Vagina (tissue), 2 donors: Measurements from ENCODE around the gene THEM4. TPM values are rescaled to one million over a fixed set of nuclear protein-coding genes. Genes with fewer than 3 reads are reported as not detected.

Source experiments
- DNase-seq, 2 donors: peaks; one replicate each; pipeline ENCODE4 v3.0.0-alpha.2; 2017; ENCODE audit errors: extremely low spot score in 2 of 2
- H3K27ac ChIP-seq: fragments of 200-600 bp; sonication (generic); one replicate; pipeline ENCODE4 v1.5.1; 2019
- H3K27me3 ChIP-seq: fragments of 200-600 bp; sonication (generic); one replicate; pipeline ENCODE4 v1.5.1; 2019
- H3K36me3 ChIP-seq, 2 donors: fragments of 200-600 bp; sonication (generic); one replicate each; pipeline ENCODE4 v1.5.1; 2017 to 2019
- H3K4me1 ChIP-seq: fragments of 200-600 bp; sonication (generic); one replicate; pipeline ENCODE4 v1.5.1; 2019
- H3K4me3 ChIP-seq, 2 donors: fragments of 200-600 bp; sonication (generic); 1 replicate in 1 of 2; 2 replicates in 1 of 2; pipeline ENCODE4 v1.5.1; 2016 to 2019
- H3K9me3 ChIP-seq: fragments of 200-600 bp; sonication (generic); one replicate; pipeline ENCODE4 v1.5.1; 2019
- POLR2A ChIP-seq, 2 donors: fragments of 450-650 bp; IDR thresholded peaks; one replicate each; pipeline ENCODE4 v1.6.1; 2017; ENCODE audit warnings: antibody characterized with exemption in 2 of 2, mild to moderate bottlenecking in 2 of 2, moderate library complexity in 2 of 2
- POLR2AphosphoS5 ChIP-seq, 2 donors: sonication (generic); formaldehyde crosslinking; IDR thresholded peaks; one replicate each; pipeline ENCODE4 v1.9.0; 2017; ENCODE audit warnings: antibody characterized with exemption in 2 of 2, mild to moderate bottlenecking in 2 of 2, low read depth in 1 of 2; ENCODE audit not compliant: insufficient read depth in 1 of 2
- intact Hi-C: fragments of 100-400 bp; cut with DNase I; formaldehyde crosslinking; loops from one replicate; pipeline ENCODE4 v1.15.1; 2023
- total RNA-seq: library from RNA; depleted of rRNA; stranded (reverse); fragments of >200 nt; gene quantifications from one replicate; pipeline ENCODE4 v1.2.3, GENCODE V29; 2016
- TF ChIP-seq, protein P1 (sequence below), 3 experiments: fragments of 450-650 bp in 2 of 3; fragments of 200-600 bp in 1 of 3; sonication (generic) in 1 of 3; IDR thresholded peaks; one replicate each; pipeline ENCODE4 v1.5.1; 2017 to 2019; ENCODE audit warnings: antibody characterized with exemption in 3 of 3, mild to moderate bottlenecking in 2 of 3, moderate library complexity in 2 of 3

THEM4 gene
- total RNA-seq, 1 donor from 2014 or later = 26.8 TPM

- Histone ChIP-seq H3K4me1 (no peaks in the 10 kb centered on the region), H3K9me3 (no peaks in the 10 kb centered on the region), H3K36me3 (no peaks in the 10 kb centered on the region), H3K27ac (no peak overlapping the region), H3K27me3 (no peaks in the 10 kb centered on the region), H3K4me3 (no peak overlapping the region)
- TF ChIP-seq, protein P1, sequence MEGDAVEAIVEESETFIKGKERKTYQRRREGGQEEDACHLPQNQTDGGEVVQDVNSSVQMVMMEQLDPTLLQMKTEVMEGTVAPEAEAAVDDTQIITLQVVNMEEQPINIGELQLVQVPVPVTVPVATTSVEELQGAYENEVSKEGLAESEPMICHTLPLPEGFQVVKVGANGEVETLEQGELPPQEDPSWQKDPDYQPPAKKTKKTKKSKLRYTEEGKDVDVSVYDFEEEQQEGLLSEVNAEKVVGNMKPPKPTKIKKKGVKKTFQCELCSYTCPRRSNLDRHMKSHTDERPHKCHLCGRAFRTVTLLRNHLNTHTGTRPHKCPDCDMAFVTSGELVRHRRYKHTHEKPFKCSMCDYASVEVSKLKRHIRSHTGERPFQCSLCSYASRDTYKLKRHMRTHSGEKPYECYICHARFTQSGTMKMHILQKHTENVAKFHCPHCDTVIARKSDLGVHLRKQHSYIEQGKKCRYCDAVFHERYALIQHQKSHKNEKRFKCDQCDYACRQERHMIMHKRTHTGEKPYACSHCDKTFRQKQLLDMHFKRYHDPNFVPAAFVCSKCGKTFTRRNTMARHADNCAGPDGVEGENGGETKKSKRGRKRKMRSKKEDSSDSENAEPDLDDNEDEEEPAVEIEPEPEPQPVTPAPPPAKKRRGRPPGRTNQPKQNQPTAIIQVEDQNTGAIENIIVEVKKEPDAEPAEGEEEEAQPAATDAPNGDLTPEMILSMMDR (IDR thresholded peaks at IDR 0.05) = no peak
- TF ChIP-seq POLR2AphosphoS5 (IDR thresholded peaks at IDR 0.05; ENCODE audit: insufficient read depth in 1 of 2, low read depth in 1 of 2) (no peak), POLR2A (IDR thresholded peaks at IDR 0.05) (no peak)
- DNase-seq = no peak
- intact Hi-C loops = no loop called here
Observed at GRCh38 chr1:151918156-151918555, 8.8 kb upstream of the THEM4 start.

DNA sequence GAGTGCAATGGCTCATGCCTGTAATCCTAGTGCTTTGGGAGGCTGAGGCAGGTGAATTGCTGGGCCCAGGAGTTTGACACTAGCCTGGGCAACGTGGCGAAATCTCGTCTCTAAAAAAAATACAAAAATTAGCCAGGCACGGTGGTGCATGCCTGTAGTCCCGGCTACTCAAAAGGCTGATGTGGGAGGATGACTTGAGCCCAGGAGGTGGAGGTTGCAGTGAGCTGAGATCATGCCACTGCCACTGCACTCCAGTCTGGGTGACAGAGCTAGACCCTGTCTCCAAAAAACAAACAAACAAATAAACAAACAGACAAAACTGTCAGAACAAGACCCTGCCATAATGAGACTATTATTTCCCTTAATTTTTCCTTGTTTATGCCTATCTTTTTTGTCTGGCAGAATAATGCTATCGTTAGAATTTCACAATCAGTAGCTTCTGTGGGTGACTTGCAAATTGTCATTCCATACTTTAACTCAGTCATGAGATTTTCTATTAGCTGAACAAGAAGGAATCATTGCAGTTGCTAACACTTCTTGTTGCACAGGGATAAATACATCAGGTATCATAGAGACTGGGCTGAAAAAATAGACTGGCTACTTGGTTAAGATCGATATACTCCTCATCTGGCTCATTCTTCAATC, 7.5 kb upstream of the THEM4 start:
- no peaks in the 10 kb centered on the region for H3K9me3 ChIP-seq
- TF ChIP-seq, protein P1 (IDR thresholded peaks at IDR 0.05) = no peak
- TF ChIP-seq POLR2A (IDR thresholded peaks at IDR 0.05) (no peak), POLR2AphosphoS5 (IDR thresholded peaks at IDR 0.05; ENCODE audit: insufficient read depth in 1 of 2, low read depth in 1 of 2) (no peak)
- H3K27ac ChIP-seq = no peak overlapping the region
- H3K4me3 ChIP-seq = no peak overlapping the region
- no peaks in the 10 kb centered on the region for H3K4me1 ChIP-seq
- no peak for DNase-seq
- no peaks in the 10 kb centered on the region for H3K27me3 ChIP-seq
- intact Hi-C loops = no loop called here
- H3K36me3 ChIP-seq = no peaks in the 10 kb centered on the region

GRCh38 chr1:151915061-151915686, 5.9 kb upstream of the THEM4 start:
- TF ChIP-seq POLR2AphosphoS5 (IDR thresholded peaks at IDR 0.05; ENCODE audit: insufficient read depth in 1 of 2, low read depth in 1 of 2) = no peak
- TF ChIP-seq, protein P1 (IDR thresholded peaks at IDR 0.05) = no peak
- no peak for TF ChIP-seq POLR2A (IDR thresholded peaks at IDR 0.05)
- Histone ChIP-seq H3K27me3 (no peaks in the 10 kb centered on the region), H3K27ac (no peak overlapping the region), H3K4me3 (no peak overlapping the region), H3K9me3 (no peaks in the 10 kb centered on the region), H3K36me3 (no peaks in the 10 kb centered on the region), H3K4me1 (no peaks in the 10 kb centered on the region)
- intact Hi-C loops = no loop called here
- DNase-seq = no peak

DNA sequence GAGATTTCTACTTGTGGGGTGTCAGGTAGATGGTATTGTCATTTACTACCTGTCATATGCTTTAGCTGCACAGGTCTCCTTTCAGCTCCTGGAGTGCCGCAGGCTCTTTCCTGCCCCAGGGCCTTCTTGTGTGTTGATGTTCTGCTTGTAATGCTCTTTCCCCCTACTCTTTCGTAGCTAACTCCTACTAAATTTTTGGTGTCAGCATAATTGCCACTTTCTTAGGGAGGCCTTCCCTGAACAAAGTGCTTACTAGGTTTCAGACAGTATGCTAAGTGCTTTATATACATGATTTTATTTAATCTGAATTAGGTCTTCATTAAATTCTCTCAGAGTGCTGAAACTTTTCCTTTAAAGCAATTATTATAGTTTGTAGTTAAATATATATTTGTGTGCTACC, 4.8 kb upstream of the THEM4 start:
- Histone ChIP-seq H3K27ac (no peak overlapping the region), H3K36me3 (no peaks in the 10 kb centered on the region), H3K4me3 (no peak overlapping the region), H3K4me1 (peaks cover under 1% of the 10 kb centered on the region), H3K27me3 (no peaks in the 10 kb centered on the region), H3K9me3 (no peaks in the 10 kb centered on the region)
- TF ChIP-seq, protein P1 (IDR thresholded peaks at IDR 0.05) = no peak
- TF ChIP-seq POLR2A (IDR thresholded peaks at IDR 0.05) (no peak), POLR2AphosphoS5 (IDR thresholded peaks at IDR 0.05; ENCODE audit: insufficient read depth in 1 of 2, low read depth in 1 of 2) (no peak)
- intact Hi-C loops = no loop called here
- no peak for DNase-seq

DNA sequence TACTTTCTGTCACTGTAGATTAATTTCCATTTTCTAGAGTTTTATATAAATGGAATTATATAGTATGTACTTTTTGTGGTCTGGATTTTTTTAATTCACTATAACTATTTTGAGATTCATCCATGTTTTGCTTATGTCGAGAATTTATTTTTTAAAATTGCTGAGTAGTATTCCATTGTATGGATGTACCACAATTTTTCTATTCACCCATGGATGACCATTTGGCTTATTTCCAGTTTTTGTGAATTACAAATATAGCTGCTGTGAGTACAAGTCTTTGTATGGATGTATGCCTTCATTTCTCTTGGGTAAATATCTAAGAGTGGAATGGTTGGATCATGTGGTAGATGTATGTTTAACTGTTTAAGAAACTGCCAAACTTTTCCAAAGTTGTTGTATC, 3.7 kb upstream of the THEM4 start:
- TF ChIP-seq POLR2AphosphoS5 (IDR thresholded peaks at IDR 0.05; ENCODE audit: insufficient read depth in 1 of 2, low read depth in 1 of 2) (no peak), POLR2A (IDR thresholded peaks at IDR 0.05) (no peak)
- TF ChIP-seq, protein P1 (IDR thresholded peaks at IDR 0.05) = no peak
- H3K4me1 ChIP-seq = peaks cover 9% of the 10 kb centered on the region
- intact Hi-C loops = no loop called here
- DNase-seq = no peak
- H3K4me3 ChIP-seq = no peak overlapping the region
- no peaks in the 10 kb centered on the region for H3K27me3 ChIP-seq
- H3K9me3 ChIP-seq = no peaks in the 10 kb centered on the region
- H3K36me3 ChIP-seq = no peaks in the 10 kb centered on the region
- no peak overlapping the region for H3K27ac ChIP-seq
